ENCODE data around the gene TTC16. TPM values are rescaled to one million over a fixed set of nuclear protein-coding genes. Genes with fewer than 3 reads are reported as not detected.

TTC16 gene
- total RNA-seq, 2 experiments from 2014 or later = 0.50 to 0.79 TPM

- intact Hi-C loops (cut with micrococcal nuclease) = no loop called here
- no peak overlapping the region for H3K4me3 Mint-ChIP-seq
- CTCF ChIA-PET = no interaction called here
- no peaks in the 10 kb centered on the region for H3K4me1 Mint-ChIP-seq (ENCODE audit: low read depth)
- no peak for DNase-seq
- no peaks in the 10 kb centered on the region for H3K36me3 Mint-ChIP-seq (ENCODE audit: low read depth)
- no peaks in the 10 kb centered on the region for H3K27me3 Mint-ChIP-seq (ENCODE audit: low read depth)
- no peak overlapping the region for H3K27ac Mint-ChIP-seq
- no peaks in the 10 kb centered on the region for H3K9me3 Mint-ChIP-seq
Measured at GRCh38 chr9:127686461-127687393, 29.2 kb upstream of the TTC16 start.

GRCh38 chr9:127689329-127690000 is 26.4 kb upstream of the TTC16 start:
- Mint-ChIP-seq H3K4me3 (no peak overlapping the region), H3K4me1 (ENCODE audit: low read depth) (no peaks in the 10 kb centered on the region), H3K27me3 (ENCODE audit: low read depth) (no peaks in the 10 kb centered on the region), H3K36me3 (ENCODE audit: low read depth) (no peaks in the 10 kb centered on the region), H3K27ac (no peak overlapping the region), H3K9me3 (no peaks in the 10 kb centered on the region)
- CTCF ChIA-PET = interaction anchor here (0.6 to 1.1 kb wide), 2 partner anchors 25 to 45 kb away, joined by 3 read pairs; partner anchors contain the start of gene TOR2A
- no peak for DNase-seq
- intact Hi-C loops (cut with micrococcal nuclease) = no loop called here

- no peaks in the 10 kb centered on the region for H3K4me1 Mint-ChIP-seq (ENCODE audit: low read depth)
- H3K27ac Mint-ChIP-seq = no peak overlapping the region
- H3K36me3 Mint-ChIP-seq (ENCODE audit: low read depth) = no peaks in the 10 kb centered on the region
- DNase-seq = no peak
- H3K4me3 Mint-ChIP-seq = no peak overlapping the region
- H3K27me3 Mint-ChIP-seq (ENCODE audit: low read depth) = no peaks in the 10 kb centered on the region
- H3K9me3 Mint-ChIP-seq = no peaks in the 10 kb centered on the region
- CTCF ChIA-PET = interaction anchor here (1.1 kb wide), 1 partner anchor 26 kb away, joined by 3 read pairs; no protein-coding TSS in a partner anchor
- intact Hi-C loops (cut with micrococcal nuclease) = no loop called here
Measured at GRCh38 chr9:127690735-127691134, 25.1 kb upstream of the TTC16 start.

GRCh38 chr9:127692071-127692470 is 23.8 kb upstream of the TTC16 start:
- no peak for DNase-seq
- no peaks in the 10 kb centered on the region for H3K36me3 Mint-ChIP-seq (ENCODE audit: low read depth)
- no peak overlapping the region for H3K27ac Mint-ChIP-seq
- no peaks in the 10 kb centered on the region for H3K27me3 Mint-ChIP-seq (ENCODE audit: low read depth)
- H3K4me3 Mint-ChIP-seq = no peak overlapping the region
- CTCF ChIA-PET = no interaction called here
- no peaks in the 10 kb centered on the region for H3K4me1 Mint-ChIP-seq (ENCODE audit: low read depth)
- intact Hi-C loops (cut with micrococcal nuclease) = no loop called here
- H3K9me3 Mint-ChIP-seq = no peaks in the 10 kb centered on the region

GRCh38 chr9:127693143-127693542 is 22.7 kb upstream of the TTC16 start:
- no peaks in the 10 kb centered on the region for H3K27me3 Mint-ChIP-seq (ENCODE audit: low read depth)
- no peaks in the 10 kb centered on the region for H3K36me3 Mint-ChIP-seq (ENCODE audit: low read depth)
- CTCF ChIA-PET = interaction anchor here (0.7 kb wide), 1 partner anchor 227 kb away, joined by 3 read pairs; no protein-coding TSS in a partner anchor
- no peaks in the 10 kb centered on the region for H3K4me1 Mint-ChIP-seq (ENCODE audit: low read depth)
- DNase-seq = no peak
- H3K27ac Mint-ChIP-seq = no peak overlapping the region
- H3K4me3 Mint-ChIP-seq = no peak overlapping the region
- intact Hi-C loops (cut with micrococcal nuclease) = no loop called here
- H3K9me3 Mint-ChIP-seq = no peaks in the 10 kb centered on the region

- H3K36me3 Mint-ChIP-seq (ENCODE audit: low read depth) = no peaks in the 10 kb centered on the region
- H3K4me1 Mint-ChIP-seq (ENCODE audit: low read depth) = no peaks in the 10 kb centered on the region
- H3K9me3 Mint-ChIP-seq = no peaks in the 10 kb centered on the region
- no peak overlapping the region for H3K27ac Mint-ChIP-seq
- intact Hi-C loops (cut with micrococcal nuclease) = no loop called here
- H3K27me3 Mint-ChIP-seq (ENCODE audit: low read depth) = no peaks in the 10 kb centered on the region
- no peak for DNase-seq
- H3K4me3 Mint-ChIP-seq = no peak overlapping the region
- CTCF ChIA-PET = interaction anchor here (0.6 to 0.7 kb wide), 2 partner anchors 179 to 227 kb away, joined by 3 read pairs; no protein-coding TSS in a partner anchor
Measured at GRCh38 chr9:127693697-127694096, 22.2 kb upstream of the TTC16 start.

- Mint-ChIP-seq H3K4me3 (no peak overlapping the region), H3K9me3 (no peaks in the 10 kb centered on the region), H3K36me3 (ENCODE audit: low read depth) (no peaks in the 10 kb centered on the region), H3K27ac (no peak overlapping the region), H3K27me3 (ENCODE audit: low read depth) (no peaks in the 10 kb centered on the region), H3K4me1 (ENCODE audit: low read depth) (peaks cover 11% of the 10 kb centered on the region)
- intact Hi-C loops (cut with micrococcal nuclease) = no loop called here
- DNase-seq = no peak
- CTCF ChIA-PET = no interaction called here
Measured at GRCh38 chr9:127694890-127695720, 20.8 kb upstream of the TTC16 start.

GRCh38 chr9:127697575-127697974 is 18.3 kb upstream of the TTC16 start:
- DNase-seq = no peak
- intact Hi-C loops (cut with micrococcal nuclease) = no loop called here
- Mint-ChIP-seq H3K36me3 (ENCODE audit: low read depth) (no peaks in the 10 kb centered on the region), H3K27ac (no peak overlapping the region), H3K27me3 (ENCODE audit: low read depth) (no peaks in the 10 kb centered on the region), H3K4me1 (ENCODE audit: low read depth) (peaks cover 13% of the 10 kb centered on the region), H3K4me3 (no peak overlapping the region), H3K9me3 (no peaks in the 10 kb centered on the region)
- CTCF ChIA-PET = no interaction called here

GRCh38 chr9:127698386-127698785 is 17.5 kb upstream of the TTC16 start:
- Mint-ChIP-seq H3K27ac (no peak overlapping the region), H3K4me1 (ENCODE audit: low read depth) (peaks cover 13% of the 10 kb centered on the region), H3K36me3 (ENCODE audit: low read depth) (no peaks in the 10 kb centered on the region), H3K9me3 (no peaks in the 10 kb centered on the region), H3K27me3 (ENCODE audit: low read depth) (no peaks in the 10 kb centered on the region), H3K4me3 (no peak overlapping the region)
- intact Hi-C loops (cut with micrococcal nuclease) = no loop called here
- CTCF ChIA-PET = no interaction called here
- no peak for DNase-seq

GRCh38 chr9:127698985-127699670 is 16.8 kb upstream of the TTC16 start:
- Mint-ChIP-seq H3K27me3 (ENCODE audit: low read depth) (no peaks in the 10 kb centered on the region), H3K4me1 (ENCODE audit: low read depth) (peaks cover 13% of the 10 kb centered on the region), H3K36me3 (ENCODE audit: low read depth) (no peaks in the 10 kb centered on the region), H3K4me3 (peak overlapping the region; percentile 72), H3K9me3 (no peaks in the 10 kb centered on the region), H3K27ac (peak overlapping the region; percentile 25)
- CTCF ChIA-PET = interaction anchor here (0.7 kb wide), 1 partner anchor 140 kb away, joined by 5 read pairs; no protein-coding TSS in a partner anchor
- intact Hi-C loops (cut with micrococcal nuclease) = loop anchor here (1.0 kb wide), 1 partner anchor 16 kb away; the partner anchor contains the start of gene PTRH1
- peak; percentile 92 for DNase-seq

- Mint-ChIP-seq H3K36me3 (ENCODE audit: low read depth) (no peaks in the 10 kb centered on the region), H3K4me3 (peak overlapping the region; percentile 25), H3K27me3 (ENCODE audit: low read depth) (no peaks in the 10 kb centered on the region), H3K27ac (no peak overlapping the region), H3K4me1 (ENCODE audit: low read depth) (peaks cover 13% of the 10 kb centered on the region), H3K9me3 (no peaks in the 10 kb centered on the region)
- DNase-seq = no peak
- intact Hi-C loops (cut with micrococcal nuclease) = no loop called here
- CTCF ChIA-PET = no interaction called here
Measured at GRCh38 chr9:127700140-127700539, 15.7 kb upstream of the TTC16 start.
